HG02970 (cell line): Measurements from ENCODE around the gene ADIPOR1.
A peak's percentile ranks its signal among the peaks of the same experiment; 100 is the strongest.
"Not testable (repeated sequence)": the region's sequence is repeated elsewhere in the genome, so short reads cannot be mapped to it uniquely, and the experiment has no call there.

Experiments used
- ATAC-seq: cut with Tn5 transposase; IDR thresholded peaks from one replicate; pipeline ENCODE4 v1.9.1; 2021; ENCODE audit warnings: mild to moderate bottlenecking, moderate library complexity, moderate number of reproducible peaks; ENCODE audit not compliant: unreplicated experiment, low FRiP score

The ADIPOR1 gene

GRCh38 chr1:202940561-202940960, 17.6 kb downstream of the ADIPOR1 start:
- no peak for ATAC-seq

- ATAC-seq, result no peak
Observed at GRCh38 chr1:202938287-202938925, 19.7 kb downstream of the ADIPOR1 start.

- ATAC-seq, result not testable (repeated sequence)
Observed at GRCh38 chr1:202936409-202936808, 21.7 kb downstream of the ADIPOR1 start.

GRCh38 chr1:202935844-202936243, 22.3 kb downstream of the ADIPOR1 start:
- ATAC-seq, result no peak

GRCh38 chr1:202934755-202935154, 23.4 kb downstream of the ADIPOR1 start:
- ATAC-seq, result no peak

- no peak for ATAC-seq
Observed at GRCh38 chr1:202932476-202932875, 25.6 kb downstream of the ADIPOR1 start.

GRCh38 chr1:202926581-202927491, 31.3 kb downstream of the ADIPOR1 start, which contains the start of gene KLHL12:
KLHL12 (minus strand) TSS chr1:202927234; CDS start chr1:202925162, 2,072 bp downstream.
- peak; percentile 90 for ATAC-seq

- no peak for ATAC-seq
Observed at GRCh38 chr1:202923533-202923932, 34.6 kb downstream of the ADIPOR1 start.

GRCh38 chr1:202919615-202920014, 38.5 kb downstream of the ADIPOR1 start:
- no peak for ATAC-seq

- ATAC-seq, result no peak
Observed at GRCh38 chr1:202915146-202915545, 43.0 kb downstream of the ADIPOR1 start.

- not testable (repeated sequence) for ATAC-seq
Observed at GRCh38 chr1:202912476-202912875, 45.6 kb downstream of the ADIPOR1 start.

- no peak for ATAC-seq
Observed at GRCh38 chr1:202909494-202909893, 48.6 kb downstream of the ADIPOR1 start.

GRCh38 chr1:202908998-202909397, 49.1 kb downstream of the ADIPOR1 start:
- no peak for ATAC-seq

GRCh38 chr1:202905331-202905730, 52.8 kb downstream of the ADIPOR1 start:
- ATAC-seq, result no peak

- ATAC-seq, result not testable (repeated sequence)
Observed at GRCh38 chr1:202903808-202904207, 54.3 kb downstream of the ADIPOR1 start.

- no peak for ATAC-seq
Observed at GRCh38 chr1:202901555-202901954, 56.6 kb downstream of the ADIPOR1 start.

- ATAC-seq, result no peak
Observed at GRCh38 chr1:202892501-202892900, 65.6 kb downstream of the ADIPOR1 start.
